HL-60 (cell line): Measurements from ENCODE around the gene MED31.

Source experiments
- GABPA ChIP-seq: IDR thresholded peaks from 2 replicates; pipeline ENCODE4 v1.6.1; 2012; ENCODE audit warnings: low read depth
- POLR2AphosphoS5 ChIP-seq: IDR thresholded peaks from 2 replicates; pipeline ENCODE4 v1.6.1; 2012; ENCODE audit warnings: low read depth
- SPI1 ChIP-seq: IDR thresholded peaks from 2 replicates; pipeline ENCODE4 v1.6.1; 2012; ENCODE audit warnings: low read depth, mild to moderate bottlenecking, borderline replicate concordance
- TF ChIP-seq, protein P1 (sequence below): IDR thresholded peaks from one replicate; pipeline ENCODE4 v1.5.1; 2011; ENCODE audit warnings: low read length, control low read depth, inconsistent platforms; ENCODE audit not compliant: insufficient read depth
- TF ChIP-seq, protein P2 (sequence below): IDR thresholded peaks from 2 replicates; pipeline ENCODE4 v1.6.1; 2012; ENCODE audit warnings: low read depth; ENCODE audit not compliant: insufficient replicate concordance

DNA sequence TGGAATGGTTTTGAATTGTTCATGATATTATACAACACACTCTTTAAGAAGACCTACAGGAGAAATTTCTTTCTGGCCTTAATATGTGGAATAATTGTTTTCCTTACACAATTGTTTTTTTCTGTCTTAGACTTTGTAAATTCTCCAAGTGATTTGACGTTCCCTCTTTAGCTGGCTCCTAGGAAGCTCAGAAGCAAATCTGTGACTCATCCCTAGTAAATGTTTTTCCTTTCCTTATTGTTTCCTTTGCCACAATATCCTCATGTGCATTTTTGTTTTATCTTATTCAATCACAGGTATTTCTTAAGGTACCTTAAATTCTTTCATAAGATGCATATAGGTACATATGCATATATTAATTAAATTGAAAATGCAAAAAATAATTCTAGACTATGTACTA is 24.4 kb downstream of the MED31 start:
- TF ChIP-seq, protein P1, sequence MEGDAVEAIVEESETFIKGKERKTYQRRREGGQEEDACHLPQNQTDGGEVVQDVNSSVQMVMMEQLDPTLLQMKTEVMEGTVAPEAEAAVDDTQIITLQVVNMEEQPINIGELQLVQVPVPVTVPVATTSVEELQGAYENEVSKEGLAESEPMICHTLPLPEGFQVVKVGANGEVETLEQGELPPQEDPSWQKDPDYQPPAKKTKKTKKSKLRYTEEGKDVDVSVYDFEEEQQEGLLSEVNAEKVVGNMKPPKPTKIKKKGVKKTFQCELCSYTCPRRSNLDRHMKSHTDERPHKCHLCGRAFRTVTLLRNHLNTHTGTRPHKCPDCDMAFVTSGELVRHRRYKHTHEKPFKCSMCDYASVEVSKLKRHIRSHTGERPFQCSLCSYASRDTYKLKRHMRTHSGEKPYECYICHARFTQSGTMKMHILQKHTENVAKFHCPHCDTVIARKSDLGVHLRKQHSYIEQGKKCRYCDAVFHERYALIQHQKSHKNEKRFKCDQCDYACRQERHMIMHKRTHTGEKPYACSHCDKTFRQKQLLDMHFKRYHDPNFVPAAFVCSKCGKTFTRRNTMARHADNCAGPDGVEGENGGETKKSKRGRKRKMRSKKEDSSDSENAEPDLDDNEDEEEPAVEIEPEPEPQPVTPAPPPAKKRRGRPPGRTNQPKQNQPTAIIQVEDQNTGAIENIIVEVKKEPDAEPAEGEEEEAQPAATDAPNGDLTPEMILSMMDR: no peak
- no peak for TF ChIP-seq POLR2AphosphoS5
- TF ChIP-seq GABPA: no peak
- no peak for TF ChIP-seq SPI1
- TF ChIP-seq, protein P2, sequence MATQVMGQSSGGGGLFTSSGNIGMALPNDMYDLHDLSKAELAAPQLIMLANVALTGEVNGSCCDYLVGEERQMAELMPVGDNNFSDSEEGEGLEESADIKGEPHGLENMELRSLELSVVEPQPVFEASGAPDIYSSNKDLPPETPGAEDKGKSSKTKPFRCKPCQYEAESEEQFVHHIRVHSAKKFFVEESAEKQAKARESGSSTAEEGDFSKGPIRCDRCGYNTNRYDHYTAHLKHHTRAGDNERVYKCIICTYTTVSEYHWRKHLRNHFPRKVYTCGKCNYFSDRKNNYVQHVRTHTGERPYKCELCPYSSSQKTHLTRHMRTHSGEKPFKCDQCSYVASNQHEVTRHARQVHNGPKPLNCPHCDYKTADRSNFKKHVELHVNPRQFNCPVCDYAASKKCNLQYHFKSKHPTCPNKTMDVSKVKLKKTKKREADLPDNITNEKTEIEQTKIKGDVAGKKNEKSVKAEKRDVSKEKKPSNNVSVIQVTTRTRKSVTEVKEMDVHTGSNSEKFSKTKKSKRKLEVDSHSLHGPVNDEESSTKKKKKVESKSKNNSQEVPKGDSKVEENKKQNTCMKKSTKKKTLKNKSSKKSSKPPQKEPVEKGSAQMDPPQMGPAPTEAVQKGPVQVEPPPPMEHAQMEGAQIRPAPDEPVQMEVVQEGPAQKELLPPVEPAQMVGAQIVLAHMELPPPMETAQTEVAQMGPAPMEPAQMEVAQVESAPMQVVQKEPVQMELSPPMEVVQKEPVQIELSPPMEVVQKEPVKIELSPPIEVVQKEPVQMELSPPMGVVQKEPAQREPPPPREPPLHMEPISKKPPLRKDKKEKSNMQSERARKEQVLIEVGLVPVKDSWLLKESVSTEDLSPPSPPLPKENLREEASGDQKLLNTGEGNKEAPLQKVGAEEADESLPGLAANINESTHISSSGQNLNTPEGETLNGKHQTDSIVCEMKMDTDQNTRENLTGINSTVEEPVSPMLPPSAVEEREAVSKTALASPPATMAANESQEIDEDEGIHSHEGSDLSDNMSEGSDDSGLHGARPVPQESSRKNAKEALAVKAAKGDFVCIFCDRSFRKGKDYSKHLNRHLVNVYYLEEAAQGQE: no peak
